ENCODE data around the gene TMEM106C.

TMEM106C gene

DNA sequence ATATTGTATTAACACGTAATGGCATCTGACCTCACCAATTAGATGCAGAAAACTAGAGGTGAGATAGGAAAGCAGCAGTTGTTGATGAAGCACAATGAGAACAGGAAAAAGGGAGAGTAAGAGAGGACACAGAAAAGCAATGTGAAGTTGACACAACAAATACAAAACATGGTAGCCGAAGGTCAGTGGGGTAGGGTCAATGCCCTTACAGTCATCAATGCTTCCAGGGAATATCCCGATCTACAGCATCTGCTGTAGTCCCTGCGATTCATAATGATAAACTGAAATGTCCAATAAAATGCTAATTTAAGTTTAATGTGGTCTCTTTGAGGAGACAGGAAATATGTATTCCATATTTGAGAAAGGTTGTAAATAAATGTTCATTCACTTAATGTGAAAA, 43.8 kb downstream of the TMEM106C start:
- DNase-seq (ENCODE audit: low spot score), result no peak
- TF ChIP-seq, protein P1, sequence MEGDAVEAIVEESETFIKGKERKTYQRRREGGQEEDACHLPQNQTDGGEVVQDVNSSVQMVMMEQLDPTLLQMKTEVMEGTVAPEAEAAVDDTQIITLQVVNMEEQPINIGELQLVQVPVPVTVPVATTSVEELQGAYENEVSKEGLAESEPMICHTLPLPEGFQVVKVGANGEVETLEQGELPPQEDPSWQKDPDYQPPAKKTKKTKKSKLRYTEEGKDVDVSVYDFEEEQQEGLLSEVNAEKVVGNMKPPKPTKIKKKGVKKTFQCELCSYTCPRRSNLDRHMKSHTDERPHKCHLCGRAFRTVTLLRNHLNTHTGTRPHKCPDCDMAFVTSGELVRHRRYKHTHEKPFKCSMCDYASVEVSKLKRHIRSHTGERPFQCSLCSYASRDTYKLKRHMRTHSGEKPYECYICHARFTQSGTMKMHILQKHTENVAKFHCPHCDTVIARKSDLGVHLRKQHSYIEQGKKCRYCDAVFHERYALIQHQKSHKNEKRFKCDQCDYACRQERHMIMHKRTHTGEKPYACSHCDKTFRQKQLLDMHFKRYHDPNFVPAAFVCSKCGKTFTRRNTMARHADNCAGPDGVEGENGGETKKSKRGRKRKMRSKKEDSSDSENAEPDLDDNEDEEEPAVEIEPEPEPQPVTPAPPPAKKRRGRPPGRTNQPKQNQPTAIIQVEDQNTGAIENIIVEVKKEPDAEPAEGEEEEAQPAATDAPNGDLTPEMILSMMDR (IDR thresholded peaks at IDR 0.05; ENCODE audit: borderline replicate concordance, control extremely low read depth, extremely low read depth, insufficient read depth, missing control alignments), result no peak
- in situ Hi-C loops (cut with MboI; ENCODE audit: low sequenced_read_pairs, unreplicated experiment), result no loop called here

DNA sequence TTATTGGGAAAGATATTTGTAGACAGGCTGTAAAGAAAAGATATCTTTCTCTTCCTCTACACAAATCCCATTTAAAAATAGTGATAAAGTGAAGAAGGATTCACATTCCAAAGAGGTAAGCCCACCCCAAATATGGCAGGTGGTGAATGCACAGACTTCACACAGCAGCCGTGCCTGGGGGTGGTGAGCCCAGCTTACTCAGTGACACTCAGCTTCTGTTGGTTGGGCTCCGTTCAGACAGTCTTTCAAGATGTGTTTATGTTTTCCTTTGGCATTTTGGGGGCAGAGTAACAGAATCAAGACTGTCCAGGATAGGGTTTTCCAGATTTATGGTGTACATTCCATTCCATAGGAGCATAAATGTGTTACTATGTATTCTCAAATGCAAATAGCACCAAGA, 45.0 kb downstream of the TMEM106C start:
- in situ Hi-C loops (cut with MboI; ENCODE audit: low sequenced_read_pairs, unreplicated experiment), result no loop called here
- TF ChIP-seq, protein P1 (IDR thresholded peaks at IDR 0.05; ENCODE audit: borderline replicate concordance, control extremely low read depth, extremely low read depth, insufficient read depth, missing control alignments), result no peak
- no peak for DNase-seq (ENCODE audit: low spot score)

DNA sequence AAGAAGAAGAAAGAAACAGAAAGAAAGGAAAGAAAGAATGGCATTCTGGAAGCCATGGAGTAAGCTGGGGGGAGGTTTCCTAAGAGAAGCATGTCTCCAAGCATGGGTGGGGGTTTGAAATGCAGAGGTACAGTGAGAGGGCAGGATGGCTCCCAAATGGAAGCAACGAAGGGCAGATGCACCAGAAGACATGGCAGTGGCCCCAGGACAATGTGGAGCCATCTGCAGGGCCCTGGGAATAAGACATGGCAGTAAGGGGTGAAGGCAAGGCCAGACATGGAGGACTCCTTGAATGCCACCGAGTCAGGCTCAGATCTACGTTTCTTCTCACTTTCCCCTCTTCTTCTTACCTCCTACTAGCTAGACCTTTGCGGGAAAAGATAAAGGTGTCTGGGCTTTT, 45.6 kb downstream of the TMEM106C start:
- DNase-seq (ENCODE audit: low spot score), result no peak
- in situ Hi-C loops (cut with MboI; ENCODE audit: low sequenced_read_pairs, unreplicated experiment), result no loop called here
- TF ChIP-seq, protein P1 (IDR thresholded peaks at IDR 0.05; ENCODE audit: borderline replicate concordance, control extremely low read depth, extremely low read depth, insufficient read depth, missing control alignments), result no peak

DNA sequence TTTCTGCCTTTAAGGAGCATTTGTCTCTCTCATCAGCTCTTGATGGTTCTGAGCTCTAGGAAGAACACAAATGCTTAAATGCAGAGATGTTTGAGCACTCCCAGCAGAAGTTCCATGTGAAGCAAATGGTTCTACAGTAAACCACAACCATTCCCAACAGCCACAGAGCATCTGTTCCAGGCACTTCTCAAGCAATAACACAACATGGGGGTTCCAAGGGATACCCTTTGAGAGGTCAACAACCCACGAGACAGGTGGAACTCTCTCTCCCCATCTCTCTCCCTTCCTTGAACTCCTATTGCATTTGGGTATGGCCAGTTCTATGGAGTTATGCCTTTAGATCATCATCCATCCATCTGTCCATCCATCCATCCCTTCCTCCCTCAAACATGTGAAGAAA, 46.1 kb downstream of the TMEM106C start:
- DNase-seq (ENCODE audit: low spot score), result no peak
- TF ChIP-seq, protein P1 (IDR thresholded peaks at IDR 0.05; ENCODE audit: borderline replicate concordance, control extremely low read depth, extremely low read depth, insufficient read depth, missing control alignments), result no peak
- in situ Hi-C loops (cut with MboI; ENCODE audit: low sequenced_read_pairs, unreplicated experiment), result no loop called here

DNA sequence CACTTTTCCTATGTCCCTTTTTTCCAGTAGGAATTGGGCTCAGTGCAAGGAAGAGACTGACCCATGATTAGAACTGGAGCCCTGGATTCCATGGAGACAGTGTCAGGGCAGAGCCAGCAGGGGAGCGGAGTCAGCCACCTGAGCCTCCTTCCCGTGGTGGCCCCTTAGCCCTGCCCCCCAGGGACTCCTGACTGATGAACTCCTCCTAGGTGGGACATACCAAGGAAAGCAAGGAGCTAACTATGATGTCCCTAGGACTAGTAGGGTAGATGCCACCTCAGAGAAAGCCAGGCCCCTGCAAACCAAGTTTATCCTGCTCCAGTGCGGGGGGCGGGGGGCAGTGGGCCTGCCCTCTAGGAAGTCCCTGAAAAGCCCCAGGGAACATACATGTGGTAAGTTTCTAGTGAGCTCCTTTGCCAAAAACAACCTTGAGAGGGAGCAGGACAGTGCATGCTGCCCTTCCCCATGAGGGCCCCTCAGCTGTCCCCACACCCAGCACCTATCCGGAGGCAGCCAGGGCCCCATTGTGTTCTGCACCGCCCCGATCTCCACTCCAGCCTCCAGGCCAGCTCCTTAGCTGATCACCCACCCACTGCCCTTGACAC, 47.1 kb downstream of the TMEM106C start:
- TF ChIP-seq, protein P1 (IDR thresholded peaks at IDR 0.05; ENCODE audit: borderline replicate concordance, control extremely low read depth, extremely low read depth, insufficient read depth, missing control alignments), result no peak
- in situ Hi-C loops (cut with MboI; ENCODE audit: low sequenced_read_pairs, unreplicated experiment), result no loop called here
- DNase-seq (ENCODE audit: low spot score), result no peak

DNA sequence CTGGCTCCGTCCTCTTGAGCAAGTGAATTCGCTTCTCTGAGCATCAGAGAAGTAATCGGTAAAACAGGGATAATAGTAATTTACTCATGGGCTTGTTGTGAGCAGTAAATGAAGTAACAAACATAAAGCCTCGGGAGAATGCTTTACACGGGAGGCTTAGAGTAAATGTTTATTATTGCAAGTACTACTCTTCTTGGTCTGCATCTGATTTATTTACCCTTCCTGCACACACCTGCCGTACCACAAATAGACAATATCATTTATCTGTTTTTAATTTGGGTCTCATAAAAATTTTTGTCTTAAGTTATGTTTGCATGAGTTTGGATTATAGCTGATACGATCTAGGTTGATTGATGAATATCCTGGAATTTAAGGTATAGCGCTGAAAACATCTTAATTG, 48.7 kb downstream of the TMEM106C start:
- in situ Hi-C loops (cut with MboI; ENCODE audit: low sequenced_read_pairs, unreplicated experiment), result no loop called here
- TF ChIP-seq, protein P1 (IDR thresholded peaks at IDR 0.05; ENCODE audit: borderline replicate concordance, control extremely low read depth, extremely low read depth, insufficient read depth, missing control alignments), result no peak
- no peak for DNase-seq (ENCODE audit: low spot score)
